HEK293 (cell line): ENCODE data around the gene SAC3D1.

Experiments
- CTCF ChIA-PET: fragments of 350-600 bp; formaldehyde crosslinking; extraction: SDS; loops from one replicate; lab custom pipeline; 2021; ENCODE audit warnings: antibody characterized with exemption; lab: Yijun Ruan, JAX
- POLR2A ChIA-PET: fragments of 300-600 bp; formaldehyde crosslinking; extraction: SDS; loops from one replicate; lab custom pipeline; 2020; ENCODE audit warnings: antibody characterized with exemption, inconsistent platforms; lab: Yijun Ruan, JAX
- H3K27ac ChIP-seq: fragments of 200-500 bp; sonication (Bioruptor generic); 2 replicates; pipeline ENCODE4 v1.5.1; 2014; ENCODE audit warnings: low read depth, low read length, control low read depth, inconsistent platforms; ENCODE audit errors: extremely low read depth
- H3K36me3 ChIP-seq, 2 experiments: fragments of 200-500 bp in 1 of 2; sonication (Bioruptor generic) in 1 of 2; 1 replicate in 1 of 2; 2 replicates in 1 of 2; pipeline ENCODE4 v1.5.1; 2014 to 2017; ENCODE audit warnings: inconsistent platforms in 2 of 2, low read length in 2 of 2; ENCODE audit not compliant: control insufficient read depth in 2 of 2, insufficient read depth in 1 of 2
- H3K4me1 ChIP-seq: fragments of 200-500 bp; sonication (Bioruptor generic); 2 replicates; pipeline ENCODE4 v1.5.1; 2014; ENCODE audit warnings: mild to moderate bottlenecking, low read length, inconsistent platforms; ENCODE audit not compliant: control insufficient read depth, insufficient read depth
- H3K4me3 ChIP-seq: 2 replicates; pipeline ENCODE4 v1.5.1; 2011; ENCODE audit warnings: low read depth, mild to moderate bottlenecking, control low read depth, low read length, moderate library complexity
- H3K9me3 ChIP-seq: fragments of 200-500 bp; sonication (Bioruptor generic); 2 replicates; pipeline ENCODE4 v1.5.1; 2014; ENCODE audit warnings: low read depth, low read length, inconsistent platforms; ENCODE audit not compliant: control insufficient read depth, insufficient read depth
- GLI2 ChIP-seq: fragments of 450-650 bp; formaldehyde crosslinking; IDR thresholded peaks from 2 replicates; pipeline ENCODE4; 2017; ENCODE audit warnings: missing biosample characterization, missing genetic modification characterization, low read depth, borderline replicate concordance
- IKZF3 ChIP-seq: fragments of 450-650 bp; IDR thresholded peaks from 2 replicates; pipeline ENCODE4 v1.5.0; 2018; ENCODE audit warnings: missing biosample characterization, mild to moderate bottlenecking, missing genetic modification characterization, moderate library complexity
- RBAK ChIP-seq: fragments of 450-650 bp; formaldehyde crosslinking; IDR thresholded peaks from 2 replicates; pipeline ENCODE4 v1.5.1; 2016; ENCODE audit warnings: missing biosample characterization, missing genetic modification characterization
- REPIN1 ChIP-seq: fragments of 450-650 bp; formaldehyde crosslinking; IDR thresholded peaks from 2 replicates; pipeline ENCODE4 v1.5.1; 2017; ENCODE audit warnings: missing biosample characterization, missing genetic modification characterization, low read depth
- SCRT2 ChIP-seq: fragments of 450-650 bp; formaldehyde crosslinking; IDR thresholded peaks from 2 replicates; pipeline ENCODE4 v1.5.1; 2016; ENCODE audit warnings: missing biosample characterization, missing genetic modification characterization
- ZBTB1 ChIP-seq: fragments of 450-650 bp; formaldehyde crosslinking; IDR thresholded peaks from 2 replicates; pipeline ENCODE4 v1.5.1; 2016; ENCODE audit warnings: missing biosample characterization, missing genetic modification characterization
- ZFHX2 ChIP-seq: fragments of 450-650 bp; formaldehyde crosslinking; conservative IDR thresholded peaks from 2 replicates; pipeline ENCODE4 v1.5.1; 2016; ENCODE audit warnings: missing biosample characterization, missing genetic modification characterization
- ZIC2 ChIP-seq: fragments of 450-650 bp; formaldehyde crosslinking; IDR thresholded peaks from 2 replicates; pipeline ENCODE4 v1.5.1; 2016; ENCODE audit warnings: missing biosample characterization, missing genetic modification characterization
- ZNF112 ChIP-seq: fragments of 450-650 bp; formaldehyde crosslinking; IDR thresholded peaks from 2 replicates; pipeline ENCODE4 v1.5.0; 2017; ENCODE audit warnings: missing biosample characterization, missing genetic modification characterization
- ZNF184 ChIP-seq: fragments of 450-650 bp; IDR thresholded peaks from 2 replicates; pipeline ENCODE4 v1.5.1; 2018; ENCODE audit warnings: missing biosample characterization, mild to moderate bottlenecking, missing genetic modification characterization
- ZNF223 ChIP-seq: fragments of 450-650 bp; formaldehyde crosslinking; IDR thresholded peaks from 2 replicates; pipeline ENCODE4 v1.5.1; 2016; ENCODE audit warnings: missing biosample characterization, missing genetic modification characterization
- ZNF292 ChIP-seq: fragments of 450-650 bp; formaldehyde crosslinking; IDR thresholded peaks from 2 replicates; pipeline ENCODE4 v1.5.1; 2016; ENCODE audit warnings: low read depth, missing biosample characterization, missing genetic modification characterization, borderline replicate concordance
- ZNF394 ChIP-seq: fragments of 450-650 bp; formaldehyde crosslinking; IDR thresholded peaks from 2 replicates; pipeline ENCODE4 v1.5.1; 2016; ENCODE audit warnings: missing biosample characterization, missing genetic modification characterization, mild to moderate bottlenecking, moderate library complexity, borderline replicate concordance
- ZNF423 ChIP-seq: fragments of 450-650 bp; formaldehyde crosslinking; IDR thresholded peaks from 2 replicates; pipeline ENCODE4 v1.5.1; 2016; ENCODE audit warnings: missing biosample characterization, missing genetic modification characterization
- ZNF514 ChIP-seq: fragments of 450-650 bp; formaldehyde crosslinking; IDR thresholded peaks from 2 replicates; pipeline ENCODE4 v1.5.1; 2016; ENCODE audit warnings: missing biosample characterization, missing genetic modification characterization
- ZNF521 ChIP-seq: fragments of 450-650 bp; formaldehyde crosslinking; IDR thresholded peaks from 2 replicates; pipeline ENCODE4 v1.5.1; 2017; ENCODE audit warnings: missing biosample characterization, mild to moderate bottlenecking, missing genetic modification characterization
- ZNF549 ChIP-seq: fragments of 450-650 bp; IDR thresholded peaks from 2 replicates; pipeline ENCODE4 v1.5.1; 2018; ENCODE audit warnings: missing biosample characterization, missing genetic modification characterization, mild to moderate bottlenecking, inconsistent platforms, moderate library complexity
- ZNF610 ChIP-seq: fragments of 450-650 bp; formaldehyde crosslinking; IDR thresholded peaks from 2 replicates; pipeline ENCODE4 v1.5.1; 2016; ENCODE audit warnings: missing biosample characterization, missing genetic modification characterization, borderline replicate concordance
- ZNF624 ChIP-seq: fragments of 450-650 bp; formaldehyde crosslinking; IDR thresholded peaks from 2 replicates; pipeline ENCODE4 v1.5.1; 2017; ENCODE audit warnings: missing biosample characterization, missing genetic modification characterization
- ZNF654 ChIP-seq: fragments of 450-650 bp; formaldehyde crosslinking; IDR thresholded peaks from 2 replicates; pipeline ENCODE4 v1.5.1; 2016; ENCODE audit warnings: low read depth, missing biosample characterization, missing genetic modification characterization
- ZNF707 ChIP-seq: fragments of 450-650 bp; formaldehyde crosslinking; IDR thresholded peaks from 2 replicates; pipeline ENCODE4 v1.5.1; 2016; ENCODE audit warnings: missing biosample characterization, missing genetic modification characterization
- ZNF768 ChIP-seq: fragments of 450-650 bp; formaldehyde crosslinking; IDR thresholded peaks from 2 replicates; pipeline ENCODE4 v1.5.1; 2018; ENCODE audit warnings: missing biosample characterization, mild to moderate bottlenecking, missing genetic modification characterization
- TF ChIP-seq, protein P1 (sequence below): fragments of 450-650 bp; formaldehyde crosslinking; IDR thresholded peaks from 2 replicates; pipeline ENCODE4 v1.5.1; 2016; ENCODE audit warnings: missing biosample characterization, missing genetic modification characterization
- TF ChIP-seq, protein P2 (sequence below): fragments of 450-650 bp; formaldehyde crosslinking; IDR thresholded peaks from 2 replicates; pipeline ENCODE4 v1.5.1; 2016; ENCODE audit warnings: missing biosample characterization, missing genetic modification characterization
- TF ChIP-seq, protein P3 (sequence below): fragments of 450-650 bp; formaldehyde crosslinking; IDR thresholded peaks from 2 replicates; pipeline ENCODE4 v1.5.1; 2017; ENCODE audit warnings: missing biosample characterization, missing genetic modification characterization

SAC3D1 gene

DNA sequence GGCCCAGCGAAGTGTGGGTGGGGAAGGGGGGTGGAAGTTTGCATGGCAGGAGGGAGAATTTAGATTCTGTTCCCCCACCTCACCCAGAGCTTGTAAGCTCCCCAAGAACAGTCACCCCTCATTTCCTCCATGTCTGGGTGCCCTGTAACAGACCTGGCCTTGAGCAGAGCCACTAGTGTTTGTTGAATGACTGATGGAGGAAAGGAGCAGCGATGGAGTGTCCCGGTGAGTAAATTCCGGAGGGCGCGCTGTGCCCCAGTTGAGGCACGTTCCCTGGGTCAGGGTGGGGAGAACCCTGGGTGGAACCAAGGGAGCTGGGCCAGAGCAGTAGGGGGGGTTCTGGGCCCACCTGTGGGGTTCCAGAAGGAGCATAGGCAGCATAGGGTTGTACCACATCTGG is 16.5 kb downstream of the SAC3D1 start:
- Histone ChIP-seq H3K4me3 (no peak overlapping the region), H3K4me1 (no peaks in the 10 kb centered on the region), H3K9me3 (no peaks in the 10 kb centered on the region), H3K27ac (no peak overlapping the region), H3K36me3 (no peaks in the 10 kb centered on the region)
- ChIA-PET CTCF (no interaction called here), POLR2A (no interaction called here)
- TF ChIP-seq ZBTB1 (tag by site-specific recombination) (no peak), ZNF184 (no peak), GLI2 (no peak), RBAK (tag by site-specific recombination) (no peak), ZNF112 (no peak), ZIC2 (tag by site-specific recombination) (no peak)

DNA sequence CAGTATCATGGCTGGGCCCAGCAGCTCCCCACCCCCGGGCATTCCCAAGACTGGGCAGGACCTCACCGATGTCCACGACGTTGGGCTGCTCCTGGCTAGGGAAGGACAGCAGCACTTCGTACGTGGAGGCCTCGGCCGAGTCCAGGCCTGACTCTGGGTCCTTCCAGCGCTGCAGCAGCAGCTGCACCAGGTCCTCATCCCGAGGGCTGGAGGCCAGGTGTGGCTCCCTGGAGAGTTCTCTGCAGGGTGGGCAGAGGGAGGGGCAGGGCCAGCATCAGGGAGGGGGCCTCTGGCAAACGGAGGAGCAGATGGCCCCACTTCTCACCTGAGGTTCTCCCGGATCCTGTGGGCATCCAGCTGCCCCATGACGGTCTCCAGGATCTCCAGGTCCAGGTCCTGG is 17.0 kb downstream of the SAC3D1 start:
- Histone ChIP-seq H3K4me1 (no peaks in the 10 kb centered on the region), H3K27ac (no peak overlapping the region), H3K36me3 (no peaks in the 10 kb centered on the region), H3K4me3 (no peak overlapping the region), H3K9me3 (no peaks in the 10 kb centered on the region)
- CTCF ChIA-PET: no interaction called here
- POLR2A ChIA-PET: no interaction called here
- TF ChIP-seq ZNF514 (no peak), ZNF292 (no peak), ZNF521 (no peak), REPIN1 (no peak), ZNF423 (tag by site-specific recombination) (no peak), ZNF707 (tag by site-specific recombination) (no peak), ZNF223 (tag by site-specific recombination) (no peak), ZNF654 (no peak), ZNF610 (tag by site-specific recombination) (no peak), SCRT2 (tag by site-specific recombination) (no peak), ZNF768 (tag by site-specific recombination) (no peak), IKZF3 (tag by site-specific recombination) (no peak), ZNF624 (no peak), ZFHX2 (tag by site-specific recombination) (no peak), ZNF184 (no peak), ZNF549 (no peak), ZNF394 (tag by site-specific recombination) (no peak)
- TF ChIP-seq, protein P1, sequence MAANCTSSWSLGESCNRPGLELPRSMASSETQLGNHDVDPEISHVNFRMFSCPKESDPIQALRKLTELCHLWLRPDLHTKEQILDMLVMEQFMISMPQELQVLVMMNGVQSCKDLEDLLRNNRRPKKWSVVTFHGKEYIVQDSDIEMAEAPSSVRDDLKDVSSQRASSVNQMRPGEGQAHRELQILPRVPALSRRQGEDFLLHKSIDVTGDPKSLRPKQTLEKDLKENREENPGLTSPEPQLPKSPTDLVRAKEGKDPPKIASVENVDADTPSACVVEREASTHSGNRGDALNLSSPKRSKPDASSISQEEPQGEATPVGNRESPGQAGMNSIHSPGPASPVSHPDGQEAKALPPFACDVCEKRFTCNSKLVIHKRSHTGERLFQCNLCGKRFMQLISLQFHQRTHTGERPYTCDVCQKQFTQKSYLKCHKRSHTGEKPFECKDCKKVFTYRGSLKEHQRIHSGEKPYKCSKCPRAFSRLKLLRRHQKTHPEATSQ (tag by site-specific recombination): no peak
- TF ChIP-seq, protein P2, sequence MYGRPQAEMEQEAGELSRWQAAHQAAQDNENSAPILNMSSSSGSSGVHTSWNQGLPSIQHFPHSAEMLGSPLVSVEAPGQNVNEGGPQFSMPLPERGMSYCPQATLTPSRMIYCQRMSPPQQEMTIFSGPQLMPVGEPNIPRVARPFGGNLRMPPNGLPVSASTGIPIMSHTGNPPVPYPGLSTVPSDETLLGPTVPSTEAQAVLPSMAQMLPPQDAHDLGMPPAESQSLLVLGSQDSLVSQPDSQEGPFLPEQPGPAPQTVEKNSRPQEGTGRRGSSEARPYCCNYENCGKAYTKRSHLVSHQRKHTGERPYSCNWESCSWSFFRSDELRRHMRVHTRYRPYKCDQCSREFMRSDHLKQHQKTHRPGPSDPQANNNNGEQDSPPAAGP: no peak
- TF ChIP-seq, protein P3, sequence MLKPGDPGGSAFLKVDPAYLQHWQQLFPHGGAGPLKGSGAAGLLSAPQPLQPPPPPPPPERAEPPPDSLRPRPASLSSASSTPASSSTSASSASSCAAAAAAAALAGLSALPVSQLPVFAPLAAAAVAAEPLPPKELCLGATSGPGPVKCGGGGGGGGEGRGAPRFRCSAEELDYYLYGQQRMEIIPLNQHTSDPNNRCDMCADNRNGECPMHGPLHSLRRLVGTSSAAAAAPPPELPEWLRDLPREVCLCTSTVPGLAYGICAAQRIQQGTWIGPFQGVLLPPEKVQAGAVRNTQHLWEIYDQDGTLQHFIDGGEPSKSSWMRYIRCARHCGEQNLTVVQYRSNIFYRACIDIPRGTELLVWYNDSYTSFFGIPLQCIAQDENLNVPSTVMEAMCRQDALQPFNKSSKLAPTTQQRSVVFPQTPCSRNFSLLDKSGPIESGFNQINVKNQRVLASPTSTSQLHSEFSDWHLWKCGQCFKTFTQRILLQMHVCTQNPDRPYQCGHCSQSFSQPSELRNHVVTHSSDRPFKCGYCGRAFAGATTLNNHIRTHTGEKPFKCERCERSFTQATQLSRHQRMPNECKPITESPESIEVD (tag by site-specific recombination): no peak
